Karpas-422 (cell line): ENCODE data around the gene APOL3. TPM values are rescaled to one million over a fixed set of nuclear protein-coding genes. Genes with fewer than 3 reads are reported as not detected.
"Not testable (repeated sequence)": the region's sequence is repeated elsewhere in the genome, so short reads cannot be mapped to it uniquely, and the experiment has no call there.

ENCODE experiments used
- DNase-seq: peaks from one replicate; pipeline ENCODE4 v3.0.0-alpha.2; 2015
- H2AFZ ChIP-seq: fragments of 200-600 bp; sonication (generic); 2 replicates; pipeline ENCODE4 v1.6.1; 2014; ENCODE audit warnings: antibody characterized with exemption, low read length, mixed read lengths
- H3K27ac ChIP-seq: fragments of 200-600 bp; sonication (generic); 2 replicates; pipeline ENCODE4 v1.5.1; 2014; ENCODE audit warnings: mild to moderate bottlenecking, low read length, moderate library complexity
- H3K27me3 ChIP-seq: fragments of 200-600 bp; sonication (generic); 2 replicates; pipeline ENCODE4 v1.6.1; 2014; ENCODE audit warnings: low read length, mixed read lengths
- H3K36me3 ChIP-seq: fragments of 200-600 bp; sonication (generic); 2 replicates; pipeline ENCODE4 v1.6.1; 2014; ENCODE audit warnings: low read length, mixed read lengths; ENCODE audit not compliant: insufficient read depth
- H3K4me1 ChIP-seq: fragments of 200-600 bp; sonication (generic); 2 replicates; pipeline ENCODE4 v1.6.1; 2014; ENCODE audit warnings: mild to moderate bottlenecking, low read length, mixed read lengths
- H3K4me2 ChIP-seq: fragments of 200-600 bp; sonication (generic); 2 replicates; pipeline ENCODE4 v1.6.1; 2014; ENCODE audit warnings: low read length, low read depth, mild to moderate bottlenecking; ENCODE audit not compliant: poor library complexity, severe bottlenecking
- H3K4me3 ChIP-seq: fragments of 200-600 bp; sonication (generic); 2 replicates; pipeline ENCODE4 v1.5.1; 2014; ENCODE audit warnings: mild to moderate bottlenecking, antibody characterized with exemption, low read length, mixed read lengths
- H3K79me2 ChIP-seq: fragments of 200-600 bp; sonication (generic); 2 replicates; pipeline ENCODE4 v1.6.1; 2014; ENCODE audit warnings: mild to moderate bottlenecking, low read length, mixed read lengths
- H3K9ac ChIP-seq: fragments of 200-600 bp; sonication (generic); 2 replicates; pipeline ENCODE4 v1.6.0; 2014; ENCODE audit warnings: low read length
- H3K9me2 ChIP-seq: fragments of 200-600 bp; sonication (generic), shearing (Covaris generic); replicated peaks from 2 replicates; pipeline ENCODE4 v1.6.0; 2014; ENCODE audit warnings: mild to moderate bottlenecking, low read length, moderate library complexity; ENCODE audit not compliant: insufficient read depth
- H3K9me3 ChIP-seq: fragments of 300-700, 200-600 bp; sonication (generic); 2 replicates; pipeline ENCODE4 v1.6.1; 2014; ENCODE audit warnings: low read length, mixed read lengths
- H4K20me1 ChIP-seq: fragments of 200-600 bp; sonication (generic); 2 replicates; pipeline ENCODE4 v1.6.1; 2014; ENCODE audit warnings: mild to moderate bottlenecking, antibody characterized with exemption, low read length, low read depth; ENCODE audit not compliant: insufficient read depth
- total RNA-seq: library from RNA; depleted of rRNA; stranded (reverse); fragments of >200 nt; shearing (Covaris generic); gene quantifications from 2 replicates; pipeline ENCODE4 v1.2.3, GENCODE V29; 2014; ENCODE audit warnings: low replicate concordance; rRNA removed

APOL3 gene, protein sequence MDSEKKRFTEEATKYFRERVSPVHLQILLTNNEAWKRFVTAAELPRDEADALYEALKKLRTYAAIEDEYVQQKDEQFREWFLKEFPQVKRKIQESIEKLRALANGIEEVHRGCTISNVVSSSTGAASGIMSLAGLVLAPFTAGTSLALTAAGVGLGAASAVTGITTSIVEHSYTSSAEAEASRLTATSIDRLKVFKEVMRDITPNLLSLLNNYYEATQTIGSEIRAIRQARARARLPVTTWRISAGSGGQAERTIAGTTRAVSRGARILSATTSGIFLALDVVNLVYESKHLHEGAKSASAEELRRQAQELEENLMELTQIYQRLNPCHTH
- 0.60 and 1.7 TPM in 2 replicates for total RNA-seq

DNA sequence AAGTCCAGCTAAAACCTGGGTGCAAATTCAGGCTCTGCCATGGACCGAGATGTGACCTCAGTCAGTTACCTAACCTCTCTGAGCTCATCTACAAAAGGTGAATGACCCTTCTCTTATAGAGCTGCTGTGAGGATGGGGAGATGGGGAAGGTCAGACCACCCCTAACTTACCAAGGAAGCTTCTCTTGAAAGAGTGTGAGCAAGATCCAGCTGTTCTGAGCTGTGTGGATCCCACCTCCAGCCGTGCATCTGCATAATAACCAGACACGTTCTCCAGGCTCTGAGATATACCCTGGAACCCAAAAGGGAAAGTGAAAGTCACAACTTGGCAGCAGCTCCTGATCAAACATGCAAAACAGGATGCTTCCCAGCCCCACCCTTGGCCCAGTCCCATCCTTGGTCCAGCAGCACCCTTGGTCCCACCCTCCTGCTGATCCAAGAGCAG, at the start of gene APOL3:
APOL3 (minus strand) TSS at position 257 of the 444 bp plus-strand sequence. CDS start 11,700 bp downstream, outside the sequence.
- Histone ChIP-seq H3K4me2 (no peak within 1 kb of the TSS), H2AFZ (no peak within 1 kb of the TSS), H3K9me3 (no peaks in the 10 kb centered on the region), H3K9ac (no peak within 1 kb of the TSS), H3K36me3 (no peaks in the 10 kb centered on the region), H3K27ac (no peak within 1 kb of the TSS), H3K9me2 (no peaks in the 10 kb centered on the region), H3K27me3 (no peaks in the 10 kb centered on the region), H4K20me1 (no peaks in the 10 kb centered on the region), H3K79me2 (no peaks in the 10 kb centered on the region), H3K4me1 (peaks cover 14% of the 10 kb centered on the region), H3K4me3 (no peak within 1 kb of the TSS)
- DNase-seq = no peak

DNA sequence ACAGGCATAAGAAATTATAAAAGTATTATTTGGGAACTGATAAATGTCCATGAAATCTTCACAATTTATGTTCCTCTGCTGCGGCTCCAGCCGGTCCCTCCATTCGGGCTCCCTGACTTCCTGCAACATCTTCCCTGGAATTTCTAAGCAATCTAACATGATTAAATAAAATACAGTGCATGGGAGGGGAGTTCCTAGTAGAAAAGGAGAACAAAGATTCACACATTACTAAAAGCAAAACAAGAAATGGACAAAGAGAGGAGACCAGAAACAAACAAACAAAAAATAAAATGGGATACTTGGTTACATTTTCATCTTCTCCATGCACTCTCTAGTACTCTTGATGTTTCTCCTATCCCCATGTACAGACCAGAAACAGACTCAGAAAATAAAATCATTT, 49.7 kb upstream of the APOL3 start:
- DNase-seq = no peak
- H3K9me2 ChIP-seq = no peaks in the 10 kb centered on the region
- H3K9me3 ChIP-seq = no peaks in the 10 kb centered on the region
- H3K27me3 ChIP-seq = no peaks in the 10 kb centered on the region
- no peak overlapping the region for H3K4me2 ChIP-seq
- no peaks in the 10 kb centered on the region for H3K79me2 ChIP-seq
- H3K9ac ChIP-seq = no peak overlapping the region
- peaks cover 17% of the 10 kb centered on the region for H3K4me1 ChIP-seq
- H4K20me1 ChIP-seq = no peaks in the 10 kb centered on the region
- no peaks in the 10 kb centered on the region for H3K36me3 ChIP-seq
- no peak overlapping the region for H3K27ac ChIP-seq
- H2AFZ ChIP-seq = no peak overlapping the region
- H3K4me3 ChIP-seq = no peak overlapping the region

- DNase-seq, H3K9me2 ChIP-seq, H4K20me1 ChIP-seq, H3K27ac ChIP-seq, H3K9me3 ChIP-seq, H3K4me3 ChIP-seq, H3K79me2 ChIP-seq, H3K4me2 ChIP-seq, H2AFZ ChIP-seq, H3K9ac ChIP-seq, H3K27me3 ChIP-seq, H3K36me3 ChIP-seq: not testable (repeated sequence)
- H3K4me1 ChIP-seq = peaks cover 17% of the 10 kb centered on the region
Observed at GRCh38 chr22:36209488-36209908, 48.9 kb upstream of the APOL3 start.

DNA sequence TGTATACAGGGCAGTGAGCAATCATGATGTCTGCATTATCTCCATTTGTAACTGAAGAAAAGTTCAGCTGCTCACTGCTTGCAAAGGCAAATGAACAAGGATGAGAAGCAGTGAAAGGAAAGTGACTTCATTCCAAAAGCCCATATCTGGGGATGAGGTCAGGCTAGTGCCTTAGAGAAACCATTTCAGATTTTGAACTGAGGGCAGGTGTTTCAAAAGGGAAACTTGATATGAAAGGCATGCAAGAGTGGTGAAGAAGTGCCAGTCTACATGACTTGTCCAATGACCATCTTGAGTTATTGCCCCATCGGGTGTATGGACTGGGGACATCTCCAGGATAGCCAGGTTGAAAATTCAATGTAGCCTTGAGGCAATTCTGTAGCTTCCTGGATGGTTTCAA, 48.4 kb upstream of the APOL3 start:
- H3K27me3 ChIP-seq = no peaks in the 10 kb centered on the region
- no peaks in the 10 kb centered on the region for H3K9me2 ChIP-seq
- H3K27ac ChIP-seq = no peak overlapping the region
- H3K79me2 ChIP-seq = no peaks in the 10 kb centered on the region
- no peaks in the 10 kb centered on the region for H4K20me1 ChIP-seq
- H3K4me3 ChIP-seq = no peak overlapping the region
- H3K36me3 ChIP-seq = no peaks in the 10 kb centered on the region
- no peak overlapping the region for H3K9ac ChIP-seq
- no peak overlapping the region for H3K4me2 ChIP-seq
- peaks cover 17% of the 10 kb centered on the region for H3K4me1 ChIP-seq
- no peaks in the 10 kb centered on the region for H3K9me3 ChIP-seq
- no peak overlapping the region for H2AFZ ChIP-seq
- DNase-seq = no peak

GRCh38 chr22:36208162-36208765, 47.7 kb upstream of the APOL3 start:
- Histone ChIP-seq H3K27ac (no peak overlapping the region), H3K4me2 (no peak overlapping the region), H2AFZ (no peak overlapping the region), H3K4me1 (peaks cover 17% of the 10 kb centered on the region), H3K36me3 (no peaks in the 10 kb centered on the region), H3K27me3 (no peaks in the 10 kb centered on the region), H3K9me3 (no peaks in the 10 kb centered on the region), H4K20me1 (no peaks in the 10 kb centered on the region), H3K9ac (no peak overlapping the region), H3K79me2 (no peaks in the 10 kb centered on the region), H3K9me2 (no peaks in the 10 kb centered on the region), H3K4me3 (no peak overlapping the region)
- DNase-seq = no peak

DNA sequence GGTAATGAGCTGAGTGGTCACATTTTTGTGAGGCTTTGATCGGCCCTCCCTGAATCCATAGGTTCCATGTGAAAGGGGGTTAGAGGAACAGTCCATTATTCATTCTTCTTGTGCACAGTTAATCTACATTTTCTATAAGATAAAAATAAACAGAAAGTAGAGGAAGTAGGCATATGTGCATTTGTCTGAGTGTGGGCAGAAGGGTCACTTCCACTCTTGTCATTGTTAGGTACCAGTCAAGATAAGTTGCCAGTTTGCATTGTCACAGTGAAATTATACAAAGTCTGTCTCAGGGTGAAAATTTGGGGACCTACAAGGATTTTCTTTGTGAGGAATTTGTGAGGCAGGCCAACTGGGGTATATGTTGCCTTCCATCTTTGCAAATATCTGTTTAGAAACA, 45.7 kb upstream of the APOL3 start:
- no peaks in the 10 kb centered on the region for H3K9me2 ChIP-seq
- no peak for DNase-seq
- H4K20me1 ChIP-seq = no peaks in the 10 kb centered on the region
- no peak overlapping the region for H3K27ac ChIP-seq
- no peak overlapping the region for H3K9ac ChIP-seq
- peaks cover 17% of the 10 kb centered on the region for H3K4me1 ChIP-seq
- no peak overlapping the region for H2AFZ ChIP-seq
- no peaks in the 10 kb centered on the region for H3K27me3 ChIP-seq
- H3K36me3 ChIP-seq = no peaks in the 10 kb centered on the region
- H3K4me2 ChIP-seq = no peak overlapping the region
- H3K4me3 ChIP-seq = no peak overlapping the region
- H3K9me3 ChIP-seq = no peaks in the 10 kb centered on the region
- H3K79me2 ChIP-seq = no peaks in the 10 kb centered on the region

DNA sequence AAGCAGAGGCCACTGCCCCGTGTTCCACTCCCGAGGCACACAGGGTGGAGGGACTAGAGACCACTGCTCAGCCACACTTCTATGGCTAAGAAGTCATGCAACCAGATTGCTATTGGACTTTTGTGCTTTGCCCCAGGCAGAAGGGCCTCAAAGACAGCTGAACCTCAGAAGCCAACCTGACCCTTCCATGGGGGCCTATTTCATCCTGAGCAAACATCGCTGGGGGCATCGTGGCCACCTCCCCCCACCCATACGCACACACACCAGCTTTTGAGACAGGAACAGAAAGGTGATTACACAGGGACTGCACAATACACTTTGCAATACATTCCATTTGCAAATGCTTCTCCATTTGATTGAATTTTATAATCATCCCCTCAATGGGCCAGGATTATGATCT, 45.0 kb upstream of the APOL3 start:
- not testable (repeated sequence) for H3K79me2 ChIP-seq, H2AFZ ChIP-seq, H3K36me3 ChIP-seq, H3K4me3 ChIP-seq, H3K9me3 ChIP-seq, H3K9ac ChIP-seq, H3K9me2 ChIP-seq, H3K27ac ChIP-seq, H3K4me2 ChIP-seq, DNase-seq, H4K20me1 ChIP-seq, H3K27me3 ChIP-seq
- H3K4me1 ChIP-seq = peaks cover 17% of the 10 kb centered on the region

DNA sequence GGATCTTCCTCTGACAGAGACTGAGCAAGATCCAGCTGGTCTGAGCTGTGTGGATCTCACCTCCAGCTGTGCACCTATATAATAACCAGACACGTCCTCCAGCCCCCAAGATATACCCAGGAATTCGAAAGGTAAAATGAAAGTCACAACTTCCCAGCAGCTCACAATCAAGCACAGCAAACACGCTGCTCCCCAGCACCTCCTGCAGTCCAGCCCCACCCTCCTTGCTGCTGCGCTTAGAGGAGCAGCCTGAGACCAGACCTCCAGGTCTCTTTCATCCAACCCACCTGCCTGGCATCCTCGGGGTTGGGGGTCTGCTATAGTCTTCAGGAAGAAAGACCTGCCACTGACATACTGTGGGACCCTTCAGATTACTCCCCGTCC, 44.1 kb upstream of the APOL3 start:
- H3K9ac ChIP-seq = no peak overlapping the region
- H3K4me2 ChIP-seq = no peak overlapping the region
- no peaks in the 10 kb centered on the region for H3K9me2 ChIP-seq
- DNase-seq = no peak
- H2AFZ ChIP-seq = no peak overlapping the region
- H3K4me1 ChIP-seq = peaks cover 17% of the 10 kb centered on the region
- no peaks in the 10 kb centered on the region for H3K9me3 ChIP-seq
- no peaks in the 10 kb centered on the region for H3K79me2 ChIP-seq
- H3K27me3 ChIP-seq = no peaks in the 10 kb centered on the region
- no peaks in the 10 kb centered on the region for H3K36me3 ChIP-seq
- no peak overlapping the region for H3K27ac ChIP-seq
- H4K20me1 ChIP-seq = no peaks in the 10 kb centered on the region
- H3K4me3 ChIP-seq = no peak overlapping the region
